Measurements from ENCODE around the gene SNAPIN.

SNAPIN gene

GRCh38 chr1:153646672-153647345 lies 11.7 kb upstream of the SNAPIN start:
- DNase-seq (ENCODE audit: low read depth): no peak
- TF ChIP-seq CTCF (conservative IDR thresholded peaks at IDR 0.05; ENCODE audit: low read depth, low read length): no peak
- H3K4me3 ChIP-seq (ENCODE audit: low read depth, low read length): no peak overlapping the region

- no peak for DNase-seq (ENCODE audit: low read depth)
- no peak for TF ChIP-seq CTCF (conservative IDR thresholded peaks at IDR 0.05; ENCODE audit: low read depth, low read length)
- H3K4me3 ChIP-seq (ENCODE audit: low read depth, low read length): no peak overlapping the region
These were observed 11.2 kb upstream of the SNAPIN start for GRCh38 chr1:153647346-153647714.

- H3K4me3 ChIP-seq (ENCODE audit: low read depth, low read length): no peak overlapping the region
- no peak for DNase-seq (ENCODE audit: low read depth)
- TF ChIP-seq CTCF (conservative IDR thresholded peaks at IDR 0.05; ENCODE audit: low read depth, low read length): no peak
These were observed 10.4 kb upstream of the SNAPIN start for GRCh38 chr1:153648000-153648643.

- no peak for TF ChIP-seq CTCF (conservative IDR thresholded peaks at IDR 0.05; ENCODE audit: low read depth, low read length)
- DNase-seq (ENCODE audit: low read depth): no peak
- no peak overlapping the region for H3K4me3 ChIP-seq (ENCODE audit: low read depth, low read length)
These were observed 9.2 kb upstream of the SNAPIN start for GRCh38 chr1:153649137-153649862.

GRCh38 chr1:153649863-153650235 lies 8.7 kb upstream of the SNAPIN start:
- no peak for TF ChIP-seq CTCF (conservative IDR thresholded peaks at IDR 0.05; ENCODE audit: low read depth, low read length)
- DNase-seq (ENCODE audit: low read depth): no peak
- no peak overlapping the region for H3K4me3 ChIP-seq (ENCODE audit: low read depth, low read length)

- H3K4me3 ChIP-seq (ENCODE audit: low read depth, low read length): no peak overlapping the region
- no peak for TF ChIP-seq CTCF (conservative IDR thresholded peaks at IDR 0.05; ENCODE audit: low read depth, low read length)
- DNase-seq (ENCODE audit: low read depth): no peak
These were observed 6.7 kb upstream of the SNAPIN start for GRCh38 chr1:153651771-153652170.
